Activated CD4-positive, CD25-positive, alpha-beta regulatory T cell treated with anti-CD3 and anti-CD28 coated beads, Interleukin-2, amount 50 U/mL, for 16 hours (primary cell): Measurements from ENCODE around the gene CELF4.

ENCODE experiments used
- DNase-seq: peaks from one replicate; pipeline ENCODE4 v3.0.0-alpha.2; 2020; ENCODE audit warnings: low read depth, low spot score

Gene CELF4

DNA sequence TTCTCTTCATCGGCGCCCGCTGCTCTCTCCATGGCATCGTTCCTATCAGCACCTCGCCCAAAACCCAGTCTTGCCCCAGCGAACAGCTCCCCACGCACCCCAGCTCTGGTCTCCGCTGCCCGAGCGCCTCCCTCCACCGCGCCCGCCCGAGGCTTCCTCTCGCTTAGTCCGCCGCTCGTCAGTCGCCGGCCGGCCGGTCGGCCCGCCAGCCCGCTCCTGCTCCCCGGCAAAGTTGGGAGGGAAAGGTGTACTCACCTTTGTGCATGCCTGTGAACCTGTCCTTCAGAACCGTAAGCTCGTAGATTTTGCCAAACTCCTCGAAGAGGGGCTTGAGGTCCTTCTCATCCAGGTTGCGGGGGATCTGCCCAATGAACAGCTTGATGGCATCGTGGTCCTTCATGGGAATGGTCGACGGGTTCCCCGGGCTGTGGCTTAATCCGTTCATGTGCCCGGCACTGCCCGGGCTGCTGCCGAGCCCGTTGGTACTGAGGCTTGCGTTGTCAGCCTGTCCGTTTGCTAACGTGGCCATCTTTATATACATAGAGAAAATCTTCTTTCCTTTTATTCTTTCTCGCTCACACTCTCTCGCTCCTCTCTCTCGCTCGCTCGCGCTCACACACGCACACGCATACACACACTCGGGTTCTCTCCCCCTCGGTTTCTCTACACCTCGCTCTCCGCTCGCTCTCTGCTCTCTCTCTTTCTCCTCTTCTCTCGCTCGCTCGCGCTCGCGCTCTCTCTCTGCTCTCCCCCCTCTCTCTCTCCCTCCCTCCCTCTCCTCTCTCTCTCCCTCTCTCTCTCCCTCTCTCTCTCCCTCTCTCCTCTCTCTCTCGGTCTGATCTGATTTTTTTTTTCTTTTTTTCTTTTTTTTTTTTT lies at the start of gene CELF4:
CELF4 (minus strand) TSS at position 698 of the 876 bp plus-strand sequence.
- no peak for DNase-seq

DNA sequence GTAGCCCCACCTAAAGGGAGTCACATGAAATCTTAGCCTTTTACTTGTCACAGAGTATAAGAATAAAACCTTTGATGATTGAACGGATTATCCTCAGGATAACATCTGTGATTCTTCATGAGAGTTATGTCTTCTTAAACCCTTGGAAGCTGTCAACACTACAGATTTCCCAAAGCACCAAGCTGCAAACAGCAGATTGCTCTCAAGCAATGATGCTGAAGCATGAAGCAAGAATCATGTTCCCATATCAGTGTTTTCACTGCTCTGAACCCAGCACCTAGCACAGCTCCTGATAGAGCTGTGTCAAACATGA lies 47.6 kb upstream of the CELF4 start:
- no peak for DNase-seq

DNA sequence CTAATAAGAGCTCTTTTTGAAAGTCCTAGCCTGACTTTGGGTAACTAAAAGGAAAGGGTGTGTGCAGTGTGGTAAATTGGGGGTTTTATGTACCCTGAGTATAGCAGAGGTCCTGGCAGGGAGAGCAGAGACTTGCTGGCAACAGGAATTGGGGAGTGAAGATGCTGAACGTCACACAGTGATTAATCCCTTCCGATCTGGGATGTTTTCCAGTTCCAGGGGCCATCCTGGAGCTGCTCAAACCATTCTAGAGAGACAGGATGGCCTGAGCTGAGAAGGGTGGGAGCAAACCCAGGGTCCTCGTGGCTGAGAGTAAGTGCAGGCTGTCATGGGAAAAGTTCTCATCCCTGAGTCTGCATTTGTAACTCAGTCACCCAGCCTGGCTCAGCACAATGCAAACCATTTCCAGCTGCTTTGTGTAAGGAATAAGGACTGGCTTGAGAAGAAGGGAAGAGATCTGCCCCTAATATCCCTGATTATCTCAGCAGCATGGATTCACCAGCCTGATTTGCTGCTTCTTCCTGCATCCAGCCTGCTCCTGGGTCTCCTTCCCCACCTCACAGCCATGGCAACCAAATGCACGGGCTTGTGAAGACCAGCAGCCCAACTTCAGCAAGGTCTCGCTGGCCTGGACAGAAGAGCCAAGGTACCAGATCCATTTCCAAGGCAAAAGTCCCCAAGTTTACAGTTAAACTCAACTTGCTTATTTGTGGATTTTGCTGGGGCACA lies 47.1 kb upstream of the CELF4 start:
- no peak for DNase-seq

DNA sequence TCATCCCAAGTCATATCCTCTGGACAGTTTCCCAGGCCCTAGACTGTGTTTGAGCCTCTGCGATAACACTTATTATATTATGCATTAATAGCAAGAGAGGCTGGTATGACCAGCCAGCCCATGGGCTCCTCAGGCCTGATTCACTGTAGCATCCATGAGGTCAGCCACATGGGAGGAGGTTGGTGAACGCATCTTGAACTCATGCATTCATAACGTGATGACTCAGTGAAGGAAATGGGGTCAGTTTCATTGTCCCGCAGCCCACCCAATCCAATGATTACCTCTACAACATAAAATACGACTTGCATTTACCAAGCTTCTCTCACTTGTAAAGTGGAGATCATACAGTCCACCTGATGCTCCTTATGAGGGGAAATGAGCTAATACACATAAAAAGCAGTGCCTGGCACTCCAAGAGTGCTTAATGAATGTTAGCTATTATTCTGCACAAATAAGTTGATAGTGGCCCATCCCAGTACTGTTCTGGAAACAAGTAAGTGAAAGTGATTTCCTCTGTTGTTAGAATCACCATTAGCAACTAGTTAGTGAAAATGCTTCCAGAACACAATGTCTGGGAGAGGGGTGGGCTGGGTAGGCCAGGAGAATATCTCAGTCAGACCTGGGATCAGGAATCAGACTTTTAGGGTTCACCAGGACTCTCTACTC lies 46.1 kb upstream of the CELF4 start:
- no peak for DNase-seq

DNA sequence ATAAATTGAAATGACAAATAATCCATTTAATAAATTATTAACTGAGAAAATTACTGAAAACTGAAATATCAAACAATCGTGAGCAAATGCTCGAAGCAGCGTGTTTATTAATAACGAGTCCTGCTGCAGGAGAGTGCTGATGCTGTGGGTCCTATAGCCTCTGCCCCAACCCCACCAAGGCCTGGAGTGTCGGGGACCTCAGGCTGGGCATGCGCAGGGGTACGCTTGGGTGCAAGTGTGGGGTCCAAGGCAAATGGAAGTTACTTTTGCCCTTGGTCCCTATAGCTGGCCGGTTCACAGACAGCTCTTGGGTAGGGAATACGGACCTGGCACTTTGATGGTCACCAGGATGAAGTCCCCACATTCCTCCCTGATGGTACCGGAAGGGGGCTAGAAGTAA lies 43.3 kb upstream of the CELF4 start:
- DNase-seq = no peak

DNA sequence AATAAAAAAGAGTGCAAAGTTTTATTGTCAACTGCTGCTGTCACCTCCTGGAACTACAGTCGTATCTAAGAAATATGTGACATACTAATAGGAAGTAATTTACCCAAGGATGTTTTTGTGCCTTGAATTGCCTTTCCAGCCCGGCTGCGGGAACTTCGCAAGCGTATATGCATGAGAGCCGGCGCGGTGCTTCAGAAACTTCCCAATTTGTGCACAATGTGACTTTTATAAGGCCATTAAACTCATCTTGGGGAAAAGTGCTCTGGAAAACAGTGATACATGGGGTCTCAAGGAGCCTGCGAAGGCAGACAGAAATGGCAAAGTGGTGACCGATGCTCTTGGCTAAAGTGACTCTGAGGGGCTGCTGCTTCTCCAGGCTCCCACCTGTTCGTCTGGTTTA lies 41.7 kb upstream of the CELF4 start:
- DNase-seq = no peak

DNA sequence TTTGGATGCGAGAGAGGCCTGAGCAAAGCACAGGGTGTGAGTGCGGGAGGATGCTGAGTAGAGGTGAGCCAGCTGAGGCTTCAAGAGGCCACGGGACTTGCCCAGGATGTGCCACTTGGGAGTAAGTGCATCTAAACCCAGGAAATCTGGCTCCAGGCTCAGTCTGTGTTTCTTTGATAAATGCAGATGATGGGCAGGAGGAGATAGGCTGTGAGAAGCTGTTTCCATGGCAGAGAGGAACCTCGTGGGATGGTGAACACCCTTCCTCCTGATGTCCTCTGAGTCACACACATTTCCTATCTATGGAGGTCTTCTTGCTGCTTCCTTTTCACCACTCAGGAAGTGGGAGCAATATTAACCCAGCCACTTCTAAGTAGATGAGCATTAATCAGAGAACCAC lies 38.4 kb upstream of the CELF4 start:
- DNase-seq = no peak

DNA sequence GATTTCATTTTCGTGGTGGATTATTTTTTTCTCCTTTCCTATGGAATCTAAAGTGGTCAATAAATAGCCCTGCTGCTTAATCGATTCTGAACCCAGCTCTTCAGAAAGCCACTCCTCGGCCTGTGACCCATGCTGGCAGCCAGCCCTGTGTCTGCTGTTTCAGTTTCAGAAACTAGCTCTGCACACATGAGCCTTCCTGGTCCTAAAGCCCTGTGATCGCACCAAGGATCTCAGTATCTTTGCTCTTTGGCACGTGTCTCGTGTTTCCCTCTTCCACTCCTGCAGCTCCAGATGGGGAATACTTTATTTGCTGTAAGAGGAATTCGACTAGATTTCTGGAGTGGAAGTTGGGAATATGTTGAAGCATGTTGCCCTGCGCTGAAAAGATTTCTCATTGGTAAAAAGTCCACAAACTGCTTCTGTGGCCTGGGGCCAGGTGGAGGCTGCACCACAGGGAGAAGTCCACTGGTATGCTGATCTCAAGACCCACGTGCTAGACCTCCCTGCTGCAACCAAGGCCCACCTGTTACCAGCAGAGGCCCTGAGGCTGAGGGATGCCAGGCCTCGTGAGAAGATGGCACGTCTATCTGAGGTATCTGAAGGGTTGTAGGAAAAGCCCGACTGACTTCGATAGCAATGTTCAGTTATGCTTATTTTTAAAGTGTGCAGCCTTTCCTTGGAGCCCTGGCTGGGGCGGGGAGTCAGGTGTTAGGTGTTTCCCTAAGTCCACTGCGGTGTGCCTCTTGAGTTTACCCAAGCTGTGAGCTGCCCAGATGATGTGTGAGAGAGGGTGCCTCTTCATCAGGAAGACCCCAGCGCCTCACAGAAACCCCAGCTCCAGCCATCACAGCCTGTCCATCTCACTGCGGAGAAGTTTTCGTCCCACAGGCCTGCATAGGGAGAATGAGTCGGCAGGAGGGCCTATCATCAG lies 33.6 kb upstream of the CELF4 start:
- no peak for DNase-seq

DNA sequence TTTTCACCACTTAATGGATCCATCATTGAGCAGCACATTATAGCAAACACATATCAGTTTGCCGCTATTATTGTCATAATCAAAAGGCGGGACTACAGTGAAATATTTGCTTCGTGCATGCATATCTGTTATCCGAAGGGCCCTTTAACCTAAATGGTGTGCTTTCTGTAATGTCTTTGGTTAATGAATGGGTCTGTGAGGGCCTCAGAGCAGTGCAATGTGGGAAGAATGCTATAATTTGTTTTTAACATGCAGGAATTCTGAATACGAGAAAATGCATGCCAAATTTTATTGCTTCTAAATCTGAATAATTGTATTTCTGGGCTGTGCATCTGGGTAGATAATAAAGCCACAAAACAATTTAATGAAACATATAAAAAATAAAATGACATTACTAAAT lies 32.8 kb upstream of the CELF4 start:
- no peak for DNase-seq

DNA sequence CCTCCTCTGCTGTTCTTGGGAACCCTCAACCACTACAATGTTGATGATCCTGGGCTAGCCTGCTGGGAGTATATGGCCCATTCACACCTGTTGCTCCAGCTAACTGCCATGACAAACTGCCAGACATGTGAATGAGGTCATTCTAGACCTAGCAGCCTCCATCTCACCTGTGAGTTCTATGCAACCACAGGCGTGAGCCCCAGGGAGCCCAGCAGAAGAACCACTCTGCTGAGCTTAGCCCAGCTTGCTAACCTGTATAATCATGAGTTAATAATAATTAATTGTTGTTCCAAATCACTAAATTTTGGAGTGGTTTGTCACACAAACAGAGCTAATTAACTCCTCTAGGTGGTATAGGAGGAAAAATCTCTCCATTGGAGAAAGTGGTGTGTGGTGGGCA lies 24.7 kb upstream of the CELF4 start:
- no peak for DNase-seq

DNA sequence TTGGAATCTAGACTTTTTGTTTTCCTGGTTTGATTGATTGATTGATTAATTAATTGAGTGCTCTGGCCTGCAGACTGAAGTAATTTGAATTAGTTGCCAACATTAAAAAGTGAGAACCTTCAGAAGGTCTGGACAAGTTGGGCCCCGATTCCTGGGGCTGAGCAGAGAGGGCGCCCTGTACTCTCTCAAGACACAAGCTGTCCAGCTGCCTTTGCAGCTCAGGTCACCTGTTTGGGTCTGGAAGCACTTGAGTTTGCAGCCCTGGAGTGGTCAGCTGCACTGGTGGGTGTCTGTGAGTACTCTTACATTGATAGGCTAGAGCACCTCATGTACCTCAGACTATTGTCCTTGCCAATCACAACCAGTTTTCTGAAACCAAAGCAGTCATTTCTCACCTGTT lies 22.7 kb upstream of the CELF4 start:
- DNase-seq = no peak

DNA sequence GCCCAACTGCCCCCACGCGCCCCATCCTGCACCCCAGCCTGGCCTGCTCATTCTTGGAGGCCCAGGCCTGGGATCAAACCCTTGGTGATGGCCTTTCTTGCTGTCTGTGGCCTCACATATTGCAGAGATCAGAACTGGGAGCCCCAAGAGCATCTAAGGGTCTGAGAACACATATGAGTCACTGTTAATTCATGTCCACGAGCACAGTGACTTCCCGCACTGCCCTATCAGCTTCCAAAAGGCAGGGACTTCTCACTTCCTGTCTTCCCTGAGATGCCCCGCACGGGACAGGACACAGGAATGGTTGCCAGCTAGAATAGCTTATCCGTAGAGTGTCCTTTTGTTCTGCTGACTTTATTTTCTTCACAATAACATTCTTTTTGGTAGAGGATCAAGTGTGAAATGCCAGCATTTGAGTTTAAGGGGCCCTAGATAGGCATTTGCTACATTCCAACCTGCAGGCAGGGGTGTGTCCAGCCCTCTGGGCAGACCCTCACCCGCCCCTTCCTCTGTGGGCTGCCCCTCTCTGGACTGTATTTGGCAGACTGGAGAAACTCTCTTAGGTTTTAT lies 21.1 kb upstream of the CELF4 start:
- no peak for DNase-seq

DNA sequence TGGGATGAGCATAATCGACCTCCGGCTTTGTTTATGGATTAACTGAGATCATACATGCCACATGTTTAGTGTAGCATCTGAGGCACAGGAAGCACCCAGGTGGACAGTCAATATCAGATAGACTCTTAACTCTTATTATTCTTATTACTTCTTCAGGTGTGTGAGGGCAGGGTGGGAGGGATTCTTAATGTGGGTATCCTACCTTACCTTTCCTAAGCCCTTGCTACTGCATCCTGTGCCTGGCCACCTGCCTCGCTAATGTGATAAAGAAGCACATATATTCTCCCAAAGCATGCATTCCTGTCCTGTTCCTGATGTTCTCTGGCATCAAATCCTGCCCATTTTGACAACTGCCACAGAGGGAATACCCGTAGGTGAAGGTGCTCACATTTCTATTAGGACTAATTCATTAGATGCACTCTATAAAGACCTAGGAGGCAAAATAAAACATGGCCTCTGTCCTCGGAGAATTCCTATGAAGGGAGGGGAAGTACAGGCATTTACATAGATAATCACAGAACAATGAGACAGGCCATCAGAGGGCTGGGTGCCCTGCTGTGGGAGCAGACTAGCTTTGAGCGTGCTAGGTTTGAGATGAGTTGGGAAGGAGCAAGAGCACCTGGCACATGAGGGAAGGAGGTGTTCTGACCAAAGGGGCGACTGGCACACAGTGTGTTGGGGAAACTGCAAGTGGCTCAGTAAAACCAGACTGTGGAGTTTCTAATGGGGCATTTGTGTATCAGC lies 19.5 kb upstream of the CELF4 start:
- no peak for DNase-seq

DNA sequence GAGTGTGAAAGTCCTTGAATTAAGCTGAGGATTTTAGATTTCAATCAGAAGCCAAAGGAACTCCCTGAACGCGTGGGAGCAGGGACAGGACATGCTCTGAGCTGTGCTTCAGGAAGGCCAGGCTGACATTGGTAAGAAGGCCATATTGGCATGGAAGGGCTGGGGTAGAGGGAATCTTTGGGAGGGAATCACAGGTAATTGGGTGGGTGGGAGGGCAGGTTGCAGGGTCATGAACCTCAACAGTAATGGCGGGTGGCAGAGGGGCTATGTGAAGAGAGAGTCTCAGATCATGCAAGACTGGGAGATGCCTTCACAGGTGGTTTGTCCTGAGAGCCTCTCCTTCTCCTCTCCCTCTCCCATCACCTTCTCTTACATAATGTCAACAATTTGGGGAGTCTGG lies 18.6 kb upstream of the CELF4 start:
- no peak for DNase-seq

DNA sequence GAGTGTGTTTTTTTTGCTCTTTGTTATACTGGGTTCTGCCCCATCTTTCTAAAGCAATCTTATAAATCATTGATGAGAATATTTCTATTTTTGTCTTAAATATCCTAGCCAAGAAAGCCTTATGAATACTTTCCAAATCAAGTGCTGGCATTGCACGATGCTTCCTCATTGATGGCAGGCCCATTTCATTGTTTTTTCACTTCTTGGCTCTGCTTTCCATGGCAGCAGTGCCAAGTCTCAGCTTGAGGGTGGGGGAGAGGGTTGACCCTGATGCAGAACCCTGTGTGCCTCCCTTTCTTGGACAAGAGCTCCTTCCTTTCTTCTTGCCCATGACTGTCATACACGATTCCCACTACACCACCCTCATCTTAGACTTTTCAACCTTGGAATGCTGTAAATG lies 16.7 kb upstream of the CELF4 start:
- no peak for DNase-seq

DNA sequence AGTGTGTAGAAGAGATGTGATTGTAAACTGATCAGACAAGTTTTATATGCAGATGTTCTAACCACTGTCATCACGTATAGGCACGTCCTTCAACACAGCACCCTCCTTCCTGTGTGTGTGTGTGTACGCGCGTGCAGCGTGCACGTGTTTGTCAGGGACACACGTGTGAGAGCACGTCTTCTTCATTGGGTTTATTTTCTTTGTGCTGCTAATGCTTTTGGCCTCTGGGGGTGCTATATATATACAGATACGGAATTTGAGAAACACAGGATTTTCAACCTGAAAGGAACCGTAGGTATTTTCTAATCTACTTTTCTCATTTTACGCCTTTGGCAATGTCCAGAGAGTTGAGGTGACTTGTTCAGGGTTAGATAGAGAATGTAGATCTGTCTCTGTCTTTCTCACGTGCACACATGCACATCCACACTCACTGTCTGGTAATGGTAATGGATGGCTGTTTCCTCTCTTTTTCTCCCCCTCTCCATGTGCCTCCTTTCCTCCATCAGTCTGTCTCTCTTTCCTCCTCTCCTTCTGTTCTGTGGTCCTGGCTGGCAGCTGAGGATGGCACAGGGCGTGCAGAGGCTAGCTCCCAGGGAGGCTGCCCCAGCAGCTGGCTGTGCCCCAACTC lies 13.4 kb upstream of the CELF4 start:
- DNase-seq = no peak

DNA sequence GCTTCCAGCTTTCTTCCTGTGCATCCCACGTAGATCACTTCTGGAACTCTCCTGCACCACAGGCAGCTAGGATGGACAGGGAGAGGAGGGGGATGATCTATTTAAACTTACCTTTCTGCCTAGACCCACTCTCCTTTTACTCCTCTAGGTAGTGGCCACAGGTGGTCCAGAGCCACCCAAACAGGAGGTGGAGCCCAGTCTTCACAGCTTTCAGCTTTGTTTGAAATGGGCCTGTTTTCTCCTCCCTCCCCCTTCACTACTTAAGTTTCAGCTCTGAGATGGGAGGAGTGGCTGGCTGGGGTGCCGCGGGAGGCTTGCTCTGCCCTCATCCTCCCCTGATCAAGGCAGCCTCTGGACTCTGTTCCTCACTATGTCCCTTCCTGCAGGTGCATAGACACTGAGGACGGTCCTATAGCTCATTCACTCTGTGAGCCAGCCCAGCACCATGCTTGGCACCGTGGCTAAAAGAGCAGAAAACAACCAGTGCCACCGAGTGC lies 12.6 kb upstream of the CELF4 start:
- DNase-seq = no peak

DNA sequence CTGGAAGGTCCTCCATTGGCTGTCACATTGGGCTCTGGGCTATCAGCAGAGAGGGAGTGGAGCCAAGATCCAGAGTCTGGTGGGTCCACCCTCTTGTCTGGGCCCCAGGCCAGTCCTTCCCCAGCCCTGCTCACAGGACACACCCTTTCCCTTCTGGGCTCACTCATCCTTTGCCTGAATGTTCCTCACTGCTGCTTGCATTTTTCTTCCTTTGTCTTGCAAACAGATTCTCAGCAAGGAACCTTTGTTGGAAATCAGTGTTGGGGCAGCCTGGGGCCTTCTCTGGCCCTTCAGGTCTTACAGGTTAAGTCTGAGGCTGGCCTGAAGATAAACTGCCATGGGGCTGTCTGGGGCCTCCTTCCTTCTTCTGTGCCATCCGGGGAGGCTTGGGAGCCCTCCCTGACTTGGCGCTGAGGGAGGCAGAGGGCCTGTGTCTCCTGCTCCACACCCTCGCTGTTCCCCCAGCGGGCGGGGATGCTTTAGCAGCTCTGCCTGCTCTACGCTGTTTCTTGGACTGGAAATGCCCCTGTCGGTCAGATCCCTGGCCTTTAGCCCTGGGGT lies 11.5 kb upstream of the CELF4 start:
- no peak for DNase-seq

DNA sequence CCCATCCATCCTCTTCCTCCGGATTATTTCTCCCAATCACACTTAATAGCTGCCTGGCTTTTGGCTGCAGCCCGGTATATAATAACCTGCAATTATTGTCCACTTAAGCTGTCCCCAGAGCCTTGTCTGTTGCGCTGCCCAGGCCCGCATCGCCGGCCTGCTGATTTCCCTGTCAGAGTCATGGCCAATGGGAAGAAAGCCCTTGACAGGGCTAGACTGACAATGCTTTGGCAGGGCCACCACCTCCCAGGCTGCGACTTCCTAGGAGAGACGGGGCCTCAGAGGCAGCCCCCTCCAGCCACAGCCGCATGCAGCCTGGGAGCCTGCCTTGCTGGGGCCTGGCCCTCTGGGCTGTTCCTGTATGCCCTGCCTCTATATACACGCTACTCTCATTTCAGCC lies 10.0 kb upstream of the CELF4 start:
- DNase-seq = no peak

DNA sequence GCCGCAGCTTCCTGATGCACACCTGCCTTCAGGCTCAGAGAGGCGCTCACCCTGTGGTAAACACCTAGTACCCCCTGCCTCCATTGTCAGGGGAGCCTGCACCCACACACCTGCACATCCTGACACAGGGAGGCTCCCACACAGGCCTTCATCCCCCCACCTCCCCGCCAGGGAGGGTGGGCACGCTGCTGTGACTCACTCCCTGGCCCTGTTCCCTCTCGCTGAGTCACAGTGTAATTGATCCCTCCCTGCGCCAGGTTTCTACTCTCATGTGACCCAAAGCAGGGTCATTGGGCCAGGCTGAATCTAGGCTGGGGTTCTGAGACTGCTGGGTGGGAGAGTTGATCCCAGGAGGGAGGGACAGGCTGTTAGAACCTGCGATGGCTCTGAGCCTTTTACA lies 8.5 kb upstream of the CELF4 start:
- DNase-seq = no peak
